ENCODE data around the gene IGLL5.

Gene IGLL5

DNA sequence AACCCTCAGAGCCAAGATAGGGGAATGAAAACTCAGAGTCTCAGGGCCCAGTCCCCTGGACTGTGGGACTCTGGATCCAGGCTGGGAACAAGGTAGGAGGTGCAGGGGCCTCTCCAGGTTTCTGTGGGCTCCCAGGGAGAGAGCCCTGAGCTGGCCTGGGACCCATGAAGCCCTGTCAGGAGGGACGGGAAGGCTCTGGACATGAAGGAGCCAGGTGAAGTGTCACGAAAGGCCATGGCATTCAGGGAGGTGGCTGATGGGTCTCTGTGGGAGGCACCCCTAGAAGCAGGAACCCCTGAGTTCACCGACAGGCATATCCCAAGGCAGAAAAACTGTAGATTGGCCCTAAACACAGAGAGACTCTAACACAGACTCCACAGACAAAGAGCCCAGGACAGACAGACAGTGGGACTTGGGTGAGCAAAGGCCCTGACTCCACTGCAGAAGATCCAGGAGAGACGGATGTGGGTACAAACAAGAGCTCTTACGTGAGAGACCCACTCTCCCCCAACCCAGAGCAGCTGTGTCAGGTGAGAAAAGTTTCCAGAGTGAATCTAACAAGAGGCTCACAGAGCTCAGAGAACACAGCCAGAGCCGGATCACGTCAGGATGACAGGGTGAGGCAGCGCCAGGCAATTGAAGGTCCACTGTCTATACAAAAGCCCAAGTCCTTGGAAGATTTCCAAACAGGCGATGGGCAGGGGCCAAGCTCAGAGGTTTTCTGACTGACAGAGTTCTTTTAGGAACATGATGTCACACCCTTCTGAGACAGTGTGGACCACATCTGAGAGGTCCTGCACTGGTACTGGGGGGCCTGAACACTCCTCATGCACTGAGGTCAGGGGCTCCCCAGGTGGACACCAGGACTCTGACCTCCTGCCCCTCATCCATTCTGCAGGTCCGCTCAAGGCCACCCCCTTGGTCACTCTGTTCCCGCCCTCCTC, 27.4 kb downstream of the IGLL5 start:
- TF ChIP-seq, protein P1, sequence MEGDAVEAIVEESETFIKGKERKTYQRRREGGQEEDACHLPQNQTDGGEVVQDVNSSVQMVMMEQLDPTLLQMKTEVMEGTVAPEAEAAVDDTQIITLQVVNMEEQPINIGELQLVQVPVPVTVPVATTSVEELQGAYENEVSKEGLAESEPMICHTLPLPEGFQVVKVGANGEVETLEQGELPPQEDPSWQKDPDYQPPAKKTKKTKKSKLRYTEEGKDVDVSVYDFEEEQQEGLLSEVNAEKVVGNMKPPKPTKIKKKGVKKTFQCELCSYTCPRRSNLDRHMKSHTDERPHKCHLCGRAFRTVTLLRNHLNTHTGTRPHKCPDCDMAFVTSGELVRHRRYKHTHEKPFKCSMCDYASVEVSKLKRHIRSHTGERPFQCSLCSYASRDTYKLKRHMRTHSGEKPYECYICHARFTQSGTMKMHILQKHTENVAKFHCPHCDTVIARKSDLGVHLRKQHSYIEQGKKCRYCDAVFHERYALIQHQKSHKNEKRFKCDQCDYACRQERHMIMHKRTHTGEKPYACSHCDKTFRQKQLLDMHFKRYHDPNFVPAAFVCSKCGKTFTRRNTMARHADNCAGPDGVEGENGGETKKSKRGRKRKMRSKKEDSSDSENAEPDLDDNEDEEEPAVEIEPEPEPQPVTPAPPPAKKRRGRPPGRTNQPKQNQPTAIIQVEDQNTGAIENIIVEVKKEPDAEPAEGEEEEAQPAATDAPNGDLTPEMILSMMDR (IDR thresholded peaks at IDR 0.05) = no peak
- Histone ChIP-seq H3K4me1 (ENCODE audit: control insufficient read depth in 1 of 2, insufficient read depth in 1 of 2, low read depth in 1 of 2, low read length in 1 of 2) (no peaks in the 10 kb centered on the region), H3K27me3 (peaks cover 4% of the 10 kb centered on the region), H3K4me3 (ENCODE audit: low read depth in 1 of 2, low read length in 1 of 2) (no peak overlapping the region), H3K36me3 (no peaks in the 10 kb centered on the region), H3K9me3 (no peaks in the 10 kb centered on the region), H3K27ac (no peak overlapping the region)

DNA sequence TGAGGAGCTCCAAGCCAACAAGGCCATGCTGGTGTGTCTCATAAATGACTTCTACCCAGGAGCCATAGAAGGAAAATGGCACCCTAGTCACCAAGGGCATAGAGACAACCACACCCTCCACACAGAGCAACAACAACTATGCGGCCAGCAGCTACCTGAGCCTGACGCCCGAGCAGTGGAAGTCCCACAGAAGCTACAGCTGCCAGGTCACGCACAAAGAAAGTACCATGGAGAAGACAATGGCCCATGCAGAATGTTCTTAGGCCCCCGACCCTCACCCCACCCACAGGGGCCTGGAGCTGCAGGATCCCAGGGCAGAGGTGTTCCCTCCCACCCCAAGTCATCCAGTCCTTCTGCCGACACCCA, 28.0 kb downstream of the IGLL5 start:
- TF ChIP-seq, protein P1 (IDR thresholded peaks at IDR 0.05) = no peak
- H3K27ac ChIP-seq = no peak overlapping the region
- peaks cover 2% of the 10 kb centered on the region for H3K27me3 ChIP-seq
- no peaks in the 10 kb centered on the region for H3K36me3 ChIP-seq
- no peak overlapping the region for H3K4me3 ChIP-seq (ENCODE audit: low read depth in 1 of 2, low read length in 1 of 2)
- H3K9me3 ChIP-seq = no peaks in the 10 kb centered on the region
- no peaks in the 10 kb centered on the region for H3K4me1 ChIP-seq (ENCODE audit: control insufficient read depth in 1 of 2, insufficient read depth in 1 of 2, low read depth in 1 of 2, low read length in 1 of 2)

DNA sequence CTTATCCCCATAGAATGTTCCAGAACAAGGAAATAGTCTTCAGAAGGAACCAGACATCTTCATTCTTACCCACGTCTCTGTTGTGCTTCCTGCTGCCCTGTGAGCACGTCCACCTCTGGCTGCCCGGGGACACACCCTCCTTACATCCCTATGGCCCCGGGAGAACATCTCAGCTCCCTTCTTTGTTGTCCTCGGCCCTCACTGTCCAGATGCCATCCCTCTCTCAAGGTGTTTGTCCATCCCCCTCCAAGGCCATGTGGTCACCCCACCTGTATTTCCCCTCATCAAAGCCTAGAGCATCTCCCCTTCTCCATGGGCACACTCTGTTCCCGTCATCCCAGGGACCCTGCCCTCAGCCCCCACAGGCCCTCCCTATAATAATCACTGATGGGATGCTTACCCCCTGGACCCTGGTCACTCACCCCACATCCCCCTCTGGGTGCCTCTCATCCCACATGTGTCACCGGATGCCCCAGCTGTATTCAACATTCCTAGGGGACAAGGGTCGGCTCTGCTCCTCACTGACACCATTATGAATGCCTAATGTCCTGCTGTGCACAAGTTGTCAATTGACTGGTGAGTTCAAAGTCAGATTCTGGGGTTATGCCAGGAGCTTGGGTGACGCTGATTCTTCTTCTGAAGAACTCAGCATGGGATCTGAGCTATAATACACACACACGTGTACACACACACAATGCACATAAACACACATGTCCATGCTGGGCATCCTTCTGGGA, 28.8 kb downstream of the IGLL5 start:
- Histone ChIP-seq H3K27me3 (no peaks in the 10 kb centered on the region), H3K27ac (no peak overlapping the region), H3K9me3 (no peaks in the 10 kb centered on the region), H3K4me3 (ENCODE audit: low read depth in 1 of 2, low read length in 1 of 2) (no peak overlapping the region), H3K36me3 (no peaks in the 10 kb centered on the region), H3K4me1 (ENCODE audit: control insufficient read depth in 1 of 2, insufficient read depth in 1 of 2, low read depth in 1 of 2, low read length in 1 of 2) (no peaks in the 10 kb centered on the region)
- TF ChIP-seq, protein P1 (IDR thresholded peaks at IDR 0.05) = no peak

DNA sequence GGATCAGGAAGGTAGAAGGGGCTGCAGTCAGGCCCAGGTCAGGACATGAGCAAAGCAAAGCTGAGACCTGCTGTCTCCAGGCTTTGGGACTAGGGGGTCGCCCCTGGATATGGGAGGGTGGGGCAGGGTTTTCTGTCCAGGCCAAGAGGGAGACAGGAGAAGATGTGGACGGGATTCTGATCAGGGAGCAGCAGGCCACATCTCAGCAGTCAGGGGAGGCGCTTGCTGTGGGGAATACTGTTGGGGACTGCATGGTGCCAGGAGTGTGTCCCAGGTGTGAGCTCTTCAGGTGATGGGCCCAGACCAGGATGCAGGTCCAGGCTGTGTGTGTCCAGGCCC, 29.3 kb downstream of the IGLL5 start:
- no peaks in the 10 kb centered on the region for H3K4me1 ChIP-seq (ENCODE audit: control insufficient read depth in 1 of 2, insufficient read depth in 1 of 2, low read depth in 1 of 2, low read length in 1 of 2)
- TF ChIP-seq, protein P1 (IDR thresholded peaks at IDR 0.05) = no peak
- no peaks in the 10 kb centered on the region for H3K36me3 ChIP-seq
- no peaks in the 10 kb centered on the region for H3K27me3 ChIP-seq
- no peak overlapping the region for H3K4me3 ChIP-seq (ENCODE audit: low read depth in 1 of 2, low read length in 1 of 2)
- no peak overlapping the region for H3K27ac ChIP-seq
- H3K9me3 ChIP-seq = no peaks in the 10 kb centered on the region

DNA sequence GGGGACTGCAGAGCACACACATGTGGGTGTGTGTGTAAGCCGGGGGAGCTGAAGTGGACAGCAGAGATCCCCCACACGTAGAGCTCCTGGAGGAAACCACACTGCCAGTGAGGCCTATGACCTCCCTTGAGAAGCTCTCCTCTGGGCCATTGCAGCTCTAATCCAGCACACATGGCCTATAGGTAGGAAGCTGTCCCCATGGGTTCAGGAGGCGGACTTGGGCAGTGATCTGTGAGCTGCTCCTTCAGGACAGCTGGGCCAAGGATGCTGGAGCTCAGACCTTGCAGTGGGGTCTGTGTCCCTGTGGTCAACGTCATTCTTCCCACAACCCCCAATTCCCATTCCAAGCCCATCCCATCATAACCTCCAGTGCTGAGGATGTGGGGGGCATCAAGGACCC, 29.8 kb downstream of the IGLL5 start:
- Histone ChIP-seq H3K4me3 (ENCODE audit: low read depth in 1 of 2, low read length in 1 of 2) (no peak overlapping the region), H3K9me3 (no peaks in the 10 kb centered on the region), H3K4me1 (ENCODE audit: control insufficient read depth in 1 of 2, insufficient read depth in 1 of 2, low read depth in 1 of 2, low read length in 1 of 2) (no peaks in the 10 kb centered on the region), H3K36me3 (no peaks in the 10 kb centered on the region), H3K27ac (no peak overlapping the region), H3K27me3 (no peaks in the 10 kb centered on the region)
- TF ChIP-seq, protein P1 (IDR thresholded peaks at IDR 0.05) = no peak
